ENCODE data around the gene ANKS6. TPM values are rescaled to one million over a fixed set of nuclear protein-coding genes. Genes with fewer than 3 reads are reported as not detected.

The ANKS6 gene
- total and polyA plus RNA-seq, 2 of the 4 experiments (the other 2 are of a cell fraction): 9.0 to 23.6 TPM

DNA sequence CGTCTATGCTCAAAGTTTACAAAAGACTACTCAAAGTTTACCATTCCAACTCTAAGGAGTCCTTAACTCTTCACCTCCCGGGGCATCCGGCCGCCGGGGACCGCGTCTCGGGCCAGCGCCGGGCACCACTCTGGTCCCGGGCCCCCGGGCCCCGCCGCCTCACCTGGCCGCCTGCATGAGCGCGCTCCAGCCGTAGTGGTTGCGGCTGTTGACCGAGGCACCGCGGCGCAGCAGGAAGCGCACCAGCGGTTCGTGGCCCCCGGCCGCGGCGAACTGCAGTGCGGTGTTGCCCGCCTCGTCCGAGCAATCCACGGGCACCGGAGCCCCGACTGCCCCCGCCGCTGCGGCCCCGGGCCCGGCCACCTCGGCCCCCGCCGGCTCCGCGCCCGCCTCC is 388 bp downstream of the ANKS6 start:
- Histone ChIP-seq H3K9ac (ENCODE audit: low read depth, low read length) (peak overlapping the region; percentile 67; the same call in 1 of the 2 replicates), H3K4me1 (ENCODE audit: control insufficient read depth, insufficient read depth, low read length) (peaks cover 8% of the 10 kb centered on the region), H2BK5ac (ENCODE audit: low read depth, low read length, poor library complexity, severe bottlenecking) (peak overlapping the region; percentile 20), H2BK120ac (ENCODE audit: low read depth, low read length) (no peak overlapping the region), H4K8ac (ENCODE audit: low read depth in 2 of 2, low read length in 2 of 2) (no peak overlapping the region; a peak in 1 of 4 replicates), H3K18ac (ENCODE audit: low read depth, low read length) (no peak overlapping the region), H2AK5ac (ENCODE audit: low read depth, low read length) (no peak overlapping the region), H3K79me1 (ENCODE audit: low read depth in 1 of 2, low read length in 2 of 2) (peaks cover 22 to 33% of the 10 kb centered on the region in 2 experiments), H3K27ac (ENCODE audit: insufficient read depth, low read length) (peak overlapping the region; percentile 55; the same call in 1 of the 2 replicates), H2AK9ac (replicated peaks; ENCODE audit: low read depth, low read length, poor library complexity) (peak overlapping the region; percentile 63), H3K56ac (ENCODE audit: extremely low read depth, insufficient read depth, low read length) (no peak overlapping the region; the same call in 1 of the 2 replicates), H4K20me1 (ENCODE audit: insufficient read depth, low read length) (peaks cover 10% of the 10 kb centered on the region), H3K9me3 (ENCODE audit: control insufficient read depth, insufficient read depth, low read length) (no peaks in the 10 kb centered on the region; the same call in 1 of the 2 replicates), H2BK20ac (ENCODE audit: low read depth, low read length) (no peak overlapping the region), H3K23ac (ENCODE audit: low read depth, low read length) (no peak overlapping the region), H3K36me3 (ENCODE audit: control insufficient read depth, insufficient read depth, low read length) (no peaks in the 10 kb centered on the region), H4K91ac (ENCODE audit: insufficient read depth, low read depth, low read length) (no peak overlapping the region), H3K27me3 (ENCODE audit: control insufficient read depth, insufficient read depth, low read length) (no peaks in the 10 kb centered on the region), H3K14ac (replicated peaks; ENCODE audit: low read depth, low read length) (no peak overlapping the region), H3K4me3 (ENCODE audit: insufficient read depth, low read depth, low read length) (peak overlapping the region; percentile 86), H3K9me1 (ENCODE audit: insufficient read depth, low read length) (peaks cover 19% of the 10 kb centered on the region), H2BK15ac (ENCODE audit: low read depth, low read length) (no peak overlapping the region), H4K5ac (ENCODE audit: low read depth, low read length) (no peak overlapping the region), H3K4ac (ENCODE audit: low read depth, low read length) (no peak overlapping the region), H2AFZ (replicated peaks; ENCODE audit: low read length, poor library complexity) (peak overlapping the region; percentile 99), H3K4me2 (ENCODE audit: low read depth, low read length) (peak overlapping the region; percentile 97)
- WGBS, 2 experiments (ENCODE audit: extremely low coverage in 2 of 2, insufficient read length in 1 of 2): 0% methylated on average over 18 of the region's 48 CpGs; no CpG with 5 or more reads in 1 of the 2 experiments
- dilution Hi-C loops (cut with HindIII; ENCODE audit: low sequenced_read_pairs, unreplicated experiment) (no loop called here), intact Hi-C loops (cut with micrococcal nuclease) (no loop called here), in situ Hi-C loops (cut with MboI; ENCODE audit: low sequenced_read_pairs) (no loop called here)
- TF ChIP-seq, protein P1, sequence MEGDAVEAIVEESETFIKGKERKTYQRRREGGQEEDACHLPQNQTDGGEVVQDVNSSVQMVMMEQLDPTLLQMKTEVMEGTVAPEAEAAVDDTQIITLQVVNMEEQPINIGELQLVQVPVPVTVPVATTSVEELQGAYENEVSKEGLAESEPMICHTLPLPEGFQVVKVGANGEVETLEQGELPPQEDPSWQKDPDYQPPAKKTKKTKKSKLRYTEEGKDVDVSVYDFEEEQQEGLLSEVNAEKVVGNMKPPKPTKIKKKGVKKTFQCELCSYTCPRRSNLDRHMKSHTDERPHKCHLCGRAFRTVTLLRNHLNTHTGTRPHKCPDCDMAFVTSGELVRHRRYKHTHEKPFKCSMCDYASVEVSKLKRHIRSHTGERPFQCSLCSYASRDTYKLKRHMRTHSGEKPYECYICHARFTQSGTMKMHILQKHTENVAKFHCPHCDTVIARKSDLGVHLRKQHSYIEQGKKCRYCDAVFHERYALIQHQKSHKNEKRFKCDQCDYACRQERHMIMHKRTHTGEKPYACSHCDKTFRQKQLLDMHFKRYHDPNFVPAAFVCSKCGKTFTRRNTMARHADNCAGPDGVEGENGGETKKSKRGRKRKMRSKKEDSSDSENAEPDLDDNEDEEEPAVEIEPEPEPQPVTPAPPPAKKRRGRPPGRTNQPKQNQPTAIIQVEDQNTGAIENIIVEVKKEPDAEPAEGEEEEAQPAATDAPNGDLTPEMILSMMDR (conservative IDR thresholded peaks at IDR 0.05; ENCODE audit: low read depth, low read length): no peak
- TF ChIP-seq BHLHE40 (IDR thresholded peaks at IDR 0.05; ENCODE audit: low read depth, low read length) (no peak), MAFK (IDR thresholded peaks at IDR 0.05; ENCODE audit: low read depth, low read length) (no peak), CHD1 (IDR thresholded peaks at IDR 0.05; ENCODE audit: low read depth, low read length) (no peak), FOS (IDR thresholded peaks at IDR 0.05; ENCODE audit: low read depth, low read length) (no peak), CEBPB (IDR thresholded peaks at IDR 0.05; ENCODE audit: low read depth, low read length) (no peak), NFE2L2 (IDR thresholded peaks at IDR 0.05; ENCODE audit: low read depth, low read length) (no peak), RAD21 (IDR thresholded peaks at IDR 0.05; ENCODE audit: low read length) (no peak), POLR2A (IDR thresholded peaks at IDR 0.05; ENCODE audit: low read depth, low read length) (no peak), MXI1 (IDR thresholded peaks at IDR 0.05; ENCODE audit: borderline replicate concordance, low read depth, low read length) (no peak), SMC3 (IDR thresholded peaks at IDR 0.05; ENCODE audit: low read depth, low read length) (no peak), MAZ (IDR thresholded peaks at IDR 0.05; ENCODE audit: borderline replicate concordance, low read depth, low read length) (no peak), RFX5 (IDR thresholded peaks at IDR 0.05; ENCODE audit: low read depth, low read length) (no peak), RCOR1 (IDR thresholded peaks at IDR 0.05; ENCODE audit: insufficient replicate concordance, low read length) (no peak)
- TF ChIP-seq, protein P2, sequence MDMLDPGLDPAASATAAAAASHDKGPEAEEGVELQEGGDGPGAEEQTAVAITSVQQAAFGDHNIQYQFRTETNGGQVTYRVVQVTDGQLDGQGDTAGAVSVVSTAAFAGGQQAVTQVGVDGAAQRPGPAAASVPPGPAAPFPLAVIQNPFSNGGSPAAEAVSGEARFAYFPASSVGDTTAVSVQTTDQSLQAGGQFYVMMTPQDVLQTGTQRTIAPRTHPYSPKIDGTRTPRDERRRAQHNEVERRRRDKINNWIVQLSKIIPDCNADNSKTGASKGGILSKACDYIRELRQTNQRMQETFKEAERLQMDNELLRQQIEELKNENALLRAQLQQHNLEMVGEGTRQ (IDR thresholded peaks at IDR 0.05; ENCODE audit: low read depth, low read length): no peak
- TF ChIP-seq, protein P3, sequence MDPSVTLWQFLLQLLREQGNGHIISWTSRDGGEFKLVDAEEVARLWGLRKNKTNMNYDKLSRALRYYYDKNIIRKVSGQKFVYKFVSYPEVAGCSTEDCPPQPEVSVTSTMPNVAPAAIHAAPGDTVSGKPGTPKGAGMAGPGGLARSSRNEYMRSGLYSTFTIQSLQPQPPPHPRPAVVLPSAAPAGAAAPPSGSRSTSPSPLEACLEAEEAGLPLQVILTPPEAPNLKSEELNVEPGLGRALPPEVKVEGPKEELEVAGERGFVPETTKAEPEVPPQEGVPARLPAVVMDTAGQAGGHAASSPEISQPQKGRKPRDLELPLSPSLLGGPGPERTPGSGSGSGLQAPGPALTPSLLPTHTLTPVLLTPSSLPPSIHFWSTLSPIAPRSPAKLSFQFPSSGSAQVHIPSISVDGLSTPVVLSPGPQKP (IDR thresholded peaks at IDR 0.05; ENCODE audit: borderline replicate concordance, low read depth, low read length): no peak
- DNase-seq (no peak), ATAC-seq (ENCODE audit: low read depth) (peak; percentile 46)
- CTCF ChIA-PET: interaction anchor here (0.6 kb wide), 2 partner anchors 410 to 1782 kb away, joined by 3 read pairs; no protein-coding TSS in a partner anchor
- BruUV-seq (replicated peaks): no TSS peak
- POLR2A ChIA-PET (ENCODE audit: unreplicated experiment): no interaction called here

Measured in IMR-90 (cell line).